ENCODE data around the gene IGFLR1. TPM values are rescaled to one million over a fixed set of nuclear protein-coding genes. Genes with fewer than 3 reads are reported as not detected.

IGFLR1 gene
- total and polyA plus RNA-seq, 9 of the 15 experiments (the other 6 are each of a cell fraction or from before 2014, with no cell fraction given) = 1.0 to 14.3 (median 4.6) TPM

GRCh38 chr19:35716801-35717664 lies 25.2 kb downstream of the IGFLR1 start (continued):
- TF ChIP-seq JUN (IDR thresholded peaks at IDR 0.05; ENCODE audit: borderline replicate concordance, low read depth, low read length) = 0 out of 2 replicates have a peak, but pooled peaks have one; percentile 15
- no peak for TF ChIP-seq JUN (CRISPR knock-in tag; IDR thresholded peaks at IDR 0.05; ENCODE audit: borderline replicate concordance)
- peak; percentile 77 for TF ChIP-seq MAX (CRISPR knock-in tag; IDR thresholded peaks at IDR 0.05)
- peak; percentile 67 for TF ChIP-seq JUND (IDR thresholded peaks at IDR 0.05; ENCODE audit: borderline replicate concordance, low read depth, low read length)
- no peak for TF ChIP-seq JUND (tag; IDR thresholded peaks at IDR 0.05; ENCODE audit: borderline replicate concordance, low read depth, low read length)
- peak; percentile 93 for TF ChIP-seq ZNF644 (tag; IDR thresholded peaks at IDR 0.05; ENCODE audit: low read depth)
- no peak for TF ChIP-seq TFAM (CRISPR knock-in tag; conservative IDR thresholded peaks at IDR 0.05)
- TF ChIP-seq ZNF717 (CRISPR knock-in tag; IDR thresholded peaks at IDR 0.05) = no peak
- peak; percentile 94 for TF ChIP-seq HCFC1 (IDR thresholded peaks at IDR 0.05; ENCODE audit: low read depth, low read length)
- TF ChIP-seq TAF15 (IDR thresholded peaks at IDR 0.05; ENCODE audit: low read depth, low read length) = no peak
- 0 out of 4 replicates have a peak, but pooled peaks of 1 of the 2 experiments have one; percentile 42 for TF ChIP-seq BCLAF1 (IDR thresholded peaks at IDR 0.05; ENCODE audit: borderline replicate concordance in 1 of 2, control insufficient read depth in 1 of 2, low read depth in 2 of 2, low read length in 1 of 2)
- peak; percentile 62 for TF ChIP-seq TBP (optimal IDR thresholded peaks at IDR 0.05; ENCODE audit: low read depth, low read length)
- no peak for TF ChIP-seq TRIM28 (IDR thresholded peaks at IDR 0.05)
- TF ChIP-seq SUPT5H (IDR thresholded peaks at IDR 0.05) = peak; percentile 66
- TF ChIP-seq ZNF668 (CRISPR knock-in tag; IDR thresholded peaks at IDR 0.05) = peak; percentile 54; the same call in 1 of the 2 replicates
- TF ChIP-seq SP2 (IDR thresholded peaks at IDR 0.05; ENCODE audit: extremely low read depth, low read depth, low read length, poor library complexity, severe bottlenecking) = no peak
- peak; percentile 88; the same call in 1 of the 2 replicates for TF ChIP-seq GABPA (tag; conservative IDR thresholded peaks at IDR 0.05; ENCODE audit: low read depth)
- TF ChIP-seq CTCFL (IDR thresholded peaks at IDR 0.05; ENCODE audit: borderline replicate concordance, insufficient read depth, low read depth, low read length, poor library complexity, severe bottlenecking) = peak; percentile 81
- no peak for TF ChIP-seq ZNF449 (CRISPR knock-in tag; IDR thresholded peaks at IDR 0.05)
- no peak for TF ChIP-seq ZSCAN29 (IDR thresholded peaks at IDR 0.05)
